OCI-LY7 (cell line): ENCODE results near the gene SLC24A4. TPM values are rescaled to one million over a fixed set of nuclear protein-coding genes. Genes with fewer than 3 reads are reported as not detected.
"Not testable (repeated sequence)": the region's sequence is repeated elsewhere in the genome, so short reads cannot be mapped to it uniquely, and the experiment has no call there.

Source experiments
- BruUV-seq: library from RNA; stranded (reverse); fragments of 400-500 nt; replicated peaks from 2 replicates; lab custom pipeline; 2021; lab: Mats Ljungman, UMichigan
- CTCF ChIA-PET: fragments of 300-600 bp; sonication (Branson Sonifier 250); formaldehyde crosslinking; loops from one replicate; lab custom pipeline; 2022; ENCODE audit warnings: antibody characterized with exemption; ENCODE audit not compliant: unreplicated experiment; lab: Charles Lee
- POLR2A ChIA-PET: fragments of 300-600 bp; sonication (Branson Sonifier 250); formaldehyde crosslinking; loops from one replicate; lab custom pipeline; 2022; ENCODE audit warnings: antibody characterized with exemption; lab: Charles Lee
- DNase-seq: peaks from one replicate; pipeline ENCODE4 v3.0.0-alpha.2; 2015; ENCODE audit warnings: low spot score
- H2AFZ ChIP-seq: fragments of 200-600 bp; sonication (generic), shearing (Covaris generic); 2 replicates; pipeline ENCODE4 v1.6.1; 2014; ENCODE audit warnings: mild to moderate bottlenecking, antibody characterized with exemption, low read length, moderate library complexity
- H3K27ac ChIP-seq: fragments of 200-600 bp; sonication (generic); 2 replicates; pipeline ENCODE4 v1.5.1; 2014; ENCODE audit warnings: mixed run types, low read depth, mild to moderate bottlenecking, moderate library complexity, low read length, inconsistent platforms; ENCODE audit not compliant: poor library complexity, severe bottlenecking
- H3K36me3 ChIP-seq: fragments of 200-600 bp; sonication (generic); 2 replicates; pipeline ENCODE4 v1.6.1; 2014; ENCODE audit warnings: mild to moderate bottlenecking, antibody characterized with exemption, low read length, moderate library complexity, mixed read lengths; ENCODE audit not compliant: insufficient read depth
- H3K4me1 ChIP-seq: fragments of 200-600 bp; sonication (generic); 2 replicates; pipeline ENCODE4 v1.5.1; 2014; ENCODE audit warnings: mild to moderate bottlenecking, low read length; ENCODE audit not compliant: insufficient read depth, poor library complexity, severe bottlenecking
- H3K4me2 ChIP-seq: fragments of 200-600 bp; sonication (generic); 2 replicates; pipeline ENCODE4 v1.6.1; 2014; ENCODE audit warnings: mild to moderate bottlenecking, low read length
- H3K4me3 ChIP-seq: fragments of 200-600 bp; sonication (generic); 2 replicates; pipeline ENCODE4 v1.5.1; 2014; ENCODE audit warnings: mild to moderate bottlenecking, low read depth, low read length; ENCODE audit not compliant: poor library complexity, severe bottlenecking
- H3K79me2 ChIP-seq: fragments of 200-600 bp; sonication (generic); 2 replicates; pipeline ENCODE4 v1.6.1; 2016; ENCODE audit warnings: low read depth, mild to moderate bottlenecking, low read length, moderate library complexity, mixed read lengths; ENCODE audit not compliant: insufficient read depth
- H3K9me2 ChIP-seq: fragments of 200-600 bp; sonication (generic); 2 replicates; pipeline ENCODE4 v1.6.1; 2016; ENCODE audit warnings: mild to moderate bottlenecking, low read length, mixed read lengths; ENCODE audit not compliant: insufficient read depth
- H3K9me3 ChIP-seq: fragments of 200-600 bp; sonication (generic); 2 replicates; pipeline ENCODE4 v1.6.1; 2014; ENCODE audit warnings: mild to moderate bottlenecking, mixed run types, low read length, mixed read lengths
- H4K20me1 ChIP-seq: fragments of 200-600 bp; sonication (generic); 2 replicates; pipeline ENCODE4 v1.6.1; 2014; ENCODE audit warnings: mild to moderate bottlenecking, antibody characterized with exemption, low read length, moderate library complexity, mixed read lengths; ENCODE audit not compliant: insufficient read depth
- CTCF ChIP-seq: fragments of 200-600 bp; sonication (generic); conservative IDR thresholded peaks from 2 replicates; pipeline ENCODE4 v1.5.1; 2014; ENCODE audit warnings: mild to moderate bottlenecking, antibody characterized with exemption, low read length, moderate library complexity, mixed read lengths
- EZH2phosphoT487 ChIP-seq: fragments of 200-600 bp; sonication (generic); IDR thresholded peaks from 2 replicates; pipeline ENCODE4 v1.6.1; 2018; ENCODE audit warnings: low read depth, borderline replicate concordance, mild to moderate bottlenecking, mixed run types, antibody characterized with exemption, low read length, moderate library complexity, mixed read lengths
- intact Hi-C: fragments of 100-400 bp; cut with micrococcal nuclease; formaldehyde crosslinking; loops from one replicate; pipeline ENCODE4 v1.10.0; 2022; ENCODE audit not compliant: unreplicated experiment
- total RNA-seq, 2 experiments: library from RNA; depleted of rRNA in 1 of 2; stranded (reverse); fragments of >200 nt in 1 of 2; shearing (Covaris generic) in 1 of 2; gene quantifications; 2 replicates each; pipeline ENCODE4 v1.2.3, GENCODE V29; 2014 to 2022

Gene SLC24A4
- total RNA-seq, 2 experiments from 2014 or later = not detected

- H3K4me2 ChIP-seq = no peak overlapping the region
- no TSS peak for BruUV-seq
- TF ChIP-seq CTCF = no peak
- TF ChIP-seq EZH2phosphoT487 = no peak
- no peaks in the 10 kb centered on the region for H3K9me2 ChIP-seq
- H3K4me1 ChIP-seq = peaks cover 7% of the 10 kb centered on the region
- H3K36me3 ChIP-seq = no peaks in the 10 kb centered on the region
- H3K79me2 ChIP-seq = no peaks in the 10 kb centered on the region
- ChIA-PET POLR2A (no interaction called here), CTCF (no interaction called here)
- H2AFZ ChIP-seq = no peak overlapping the region
- H3K4me3 ChIP-seq = no peak overlapping the region
- intact Hi-C loops = no loop called here
- no peaks in the 10 kb centered on the region for H3K9me3 ChIP-seq
- no peak overlapping the region for H3K27ac ChIP-seq
- DNase-seq = no peak
- no peaks in the 10 kb centered on the region for H4K20me1 ChIP-seq
Measured at GRCh38 chr14:92532490-92533163, 209.7 kb downstream of the SLC24A4 start.

- CTCF ChIA-PET = no interaction called here
- Histone ChIP-seq H3K9me3 (no peaks in the 10 kb centered on the region), H3K27ac (no peak overlapping the region), H3K4me1 (peaks cover 28% of the 10 kb centered on the region), H3K36me3 (no peaks in the 10 kb centered on the region), H3K4me2 (0 out of 2 replicates have a peak overlapping the region, but pooled peaks have one; percentile 16), H3K9me2 (no peaks in the 10 kb centered on the region), H3K79me2 (no peaks in the 10 kb centered on the region), H2AFZ (peak overlapping the region; percentile 30; the same call in 1 of the 2 replicates), H3K4me3 (no peak overlapping the region), H4K20me1 (no peaks in the 10 kb centered on the region)
- POLR2A ChIA-PET = interaction anchor here (0.7 kb wide), 1 partner anchor 10 kb away, joined by 4 read pairs; no protein-coding TSS in a partner anchor
- intact Hi-C loops = no loop called here
- no peak for DNase-seq
- no TSS peak for BruUV-seq
- TF ChIP-seq CTCF = no peak
Measured at GRCh38 chr14:92534932-92535643, 212.1 kb downstream of the SLC24A4 start.

GRCh38 chr14:92536231-92536630 lies 213.3 kb downstream of the SLC24A4 start:
- H3K27ac ChIP-seq, intact Hi-C loops, DNase-seq, BruUV-seq, H3K9me2 ChIP-seq, H3K4me3 ChIP-seq, H3K4me2 ChIP-seq, CTCF ChIA-PET, H4K20me1 ChIP-seq, H3K9me3 ChIP-seq, H3K36me3 ChIP-seq, H2AFZ ChIP-seq, H3K79me2 ChIP-seq: not testable (repeated sequence)
- POLR2A ChIA-PET = interaction anchor here (0.7 kb wide), 1 partner anchor 1474 kb away, joined by 3 read pairs; no protein-coding TSS in a partner anchor
- peaks cover 36% of the 10 kb centered on the region for H3K4me1 ChIP-seq
